HuH-7 (cell line): ENCODE data around the gene TEX26.
A peak's percentile ranks its signal among the peaks of the same experiment; 100 is the strongest.

Experiments used
- DNase-seq: peaks from one replicate; pipeline ENCODE4 v3.0.0; 2011; ENCODE audit warnings: low spot score

TEX26 gene

DNA sequence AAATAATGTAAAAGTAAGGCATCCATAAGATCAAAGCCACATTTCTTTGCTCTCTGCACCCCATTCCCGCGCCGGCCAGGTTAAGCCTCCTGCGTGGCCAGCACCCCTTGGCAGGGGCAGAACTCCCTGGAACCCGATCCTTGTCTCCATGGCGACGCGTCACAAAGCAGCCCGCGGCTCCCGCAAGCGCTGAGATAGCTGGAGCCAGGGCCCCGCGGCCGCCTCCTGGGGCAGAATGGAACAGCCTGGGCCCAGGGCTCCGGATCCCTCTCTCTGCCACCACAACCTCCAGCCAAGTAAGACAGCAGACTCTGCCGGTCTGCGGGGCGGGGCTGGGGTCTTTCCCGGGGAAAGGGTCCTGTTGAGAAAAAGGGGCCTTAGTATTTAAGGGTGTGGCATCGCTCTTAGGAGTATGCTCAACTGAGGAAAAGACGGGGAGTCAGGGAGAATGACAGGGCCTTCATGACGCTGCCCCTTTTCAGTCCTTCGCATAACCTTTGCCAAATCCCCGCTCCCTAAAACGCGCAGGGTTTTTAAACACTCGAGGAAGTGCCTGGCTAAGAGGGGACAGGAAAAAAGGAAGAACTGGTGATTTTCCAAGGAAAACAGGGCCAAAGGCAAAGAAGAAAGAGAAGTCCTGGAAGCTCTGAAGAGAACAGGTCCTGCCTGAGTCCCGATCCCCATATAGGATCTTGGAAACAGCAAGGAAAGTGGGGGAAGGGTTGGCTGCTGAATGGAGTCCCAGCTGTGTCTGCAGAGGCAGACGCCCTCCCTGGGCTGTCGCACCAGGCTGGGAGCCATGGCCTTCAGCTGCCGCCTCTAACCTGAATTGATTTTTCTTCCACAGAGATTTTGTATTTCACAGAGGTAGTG lies at the start of gene TEX26:
TSS of gene TEX26 (plus strand) at position 176 of the 873 bp plus-strand sequence. CDS start at position 236, 60 bp downstream.
- no peak for DNase-seq

DNA sequence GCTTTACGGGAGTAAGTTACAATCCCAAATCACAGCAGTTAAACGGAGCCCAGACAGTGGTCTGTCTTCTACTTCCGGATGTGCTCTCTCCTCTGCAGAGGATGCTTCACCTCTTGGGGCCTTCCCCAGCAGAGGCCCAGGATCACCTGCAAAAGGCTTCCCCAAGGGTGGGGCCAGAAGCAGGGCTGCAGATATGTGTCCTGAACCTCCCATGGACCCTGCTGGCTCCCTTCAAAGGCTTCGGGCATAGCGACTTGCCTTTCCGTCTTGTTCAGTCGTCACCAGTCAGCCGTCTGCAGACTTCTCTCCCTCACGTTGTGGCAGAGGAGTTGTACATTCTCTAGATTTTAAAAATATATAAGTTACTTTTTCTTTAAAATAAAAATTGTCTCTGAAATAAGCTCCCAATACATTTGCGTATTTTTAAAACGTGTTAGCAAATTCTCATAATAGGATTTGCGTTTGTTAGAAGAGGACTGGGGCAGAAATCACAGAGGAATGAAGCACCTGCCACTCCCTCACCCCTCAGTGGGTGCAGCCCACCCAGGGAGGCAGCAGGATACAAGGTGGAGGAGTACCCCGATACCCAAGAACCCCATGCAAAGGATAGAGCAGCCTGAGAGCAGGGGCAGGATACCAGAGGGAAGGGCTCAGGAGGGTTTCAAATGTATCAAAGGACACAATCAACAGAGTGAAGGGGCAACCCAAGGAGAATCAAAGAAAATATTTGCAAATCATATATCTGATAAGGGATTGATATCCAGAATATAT lies 49.3 kb upstream of the TEX26 start:
- no peak for DNase-seq

DNA sequence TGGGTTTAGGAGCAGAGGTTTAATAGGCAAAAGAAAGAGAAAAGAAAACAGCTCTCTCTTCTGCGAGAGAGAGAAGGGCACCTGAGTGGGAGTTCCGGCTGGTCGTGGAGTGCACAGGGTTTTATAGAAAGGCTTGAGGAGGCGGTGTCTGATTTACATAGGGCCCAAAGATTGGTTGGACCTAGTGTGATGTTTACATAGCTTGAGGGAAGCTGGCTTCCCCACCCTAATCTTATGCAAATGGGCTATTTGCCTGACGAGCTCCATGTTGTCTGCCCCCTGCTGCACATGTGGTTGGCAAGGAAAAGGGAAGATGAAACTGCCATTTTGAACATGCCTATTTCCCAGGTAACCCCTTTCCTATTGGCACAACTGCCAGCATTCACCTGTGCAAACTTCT lies 47.9 kb upstream of the TEX26 start:
- no peak for DNase-seq

DNA sequence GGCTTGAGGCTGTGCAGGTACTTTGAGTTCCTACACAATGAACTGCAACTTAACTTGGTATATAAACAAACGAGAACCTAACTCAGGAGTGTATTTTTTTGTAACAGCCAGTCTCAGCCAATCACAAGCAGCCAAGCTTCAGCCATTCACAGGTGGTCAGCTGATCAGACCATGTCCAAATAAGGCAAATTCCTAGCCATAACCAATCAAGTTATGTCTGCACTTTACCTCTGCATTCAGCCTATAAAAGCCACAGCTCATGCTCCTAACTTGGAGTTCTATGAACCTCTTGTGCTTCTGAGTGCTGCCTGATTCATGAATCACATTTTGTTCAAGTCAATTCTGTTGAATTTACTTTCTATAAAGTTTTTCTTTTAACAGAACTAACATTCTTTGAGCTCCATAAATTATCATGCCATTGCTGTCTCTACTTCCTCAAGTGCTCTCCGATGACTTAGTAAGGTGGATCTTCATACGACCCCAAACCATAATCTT lies 43.2 kb upstream of the TEX26 start:
- DNase-seq = no peak

DNA sequence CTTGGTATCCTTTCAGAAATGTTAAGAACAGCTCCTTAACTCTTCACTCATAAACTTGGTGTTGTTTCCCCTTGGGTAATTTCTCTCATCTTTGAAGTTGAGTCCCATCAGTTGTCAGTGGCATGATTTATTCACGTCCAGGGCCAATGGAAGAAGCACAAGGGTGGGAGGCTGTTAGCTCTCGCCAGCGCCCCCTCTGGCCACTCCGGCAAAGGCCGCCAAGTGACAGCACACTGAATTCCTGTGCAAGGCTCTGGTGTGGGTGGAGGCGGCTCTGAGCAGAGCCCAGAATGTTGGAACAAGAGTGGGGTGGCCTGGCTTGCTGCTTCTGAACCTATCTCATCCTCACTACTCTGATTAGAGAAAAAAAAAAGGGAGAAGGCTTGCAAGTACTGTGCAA lies 39.5 kb upstream of the TEX26 start:
- peak; percentile 64 for DNase-seq

DNA sequence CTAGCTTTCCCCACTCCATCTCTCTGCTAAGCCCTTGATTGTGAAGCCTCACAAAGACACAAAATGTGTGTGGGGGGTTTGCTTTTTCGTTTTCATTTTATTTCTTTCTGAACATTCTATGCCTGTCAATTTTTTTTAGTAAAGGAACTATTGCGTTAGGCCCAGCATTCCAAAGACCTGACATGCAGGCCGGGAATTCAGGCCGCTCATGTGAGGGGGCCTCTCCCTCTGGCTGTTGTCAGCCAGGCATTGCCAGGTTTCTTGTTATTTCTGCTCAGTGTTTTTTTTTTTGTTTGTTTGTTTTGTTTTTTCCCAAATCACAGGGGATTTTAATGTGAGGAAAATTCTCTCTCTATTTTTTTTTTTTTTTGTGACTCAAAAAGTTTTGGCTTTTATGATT lies 36.7 kb upstream of the TEX26 start:
- no peak for DNase-seq

DNA sequence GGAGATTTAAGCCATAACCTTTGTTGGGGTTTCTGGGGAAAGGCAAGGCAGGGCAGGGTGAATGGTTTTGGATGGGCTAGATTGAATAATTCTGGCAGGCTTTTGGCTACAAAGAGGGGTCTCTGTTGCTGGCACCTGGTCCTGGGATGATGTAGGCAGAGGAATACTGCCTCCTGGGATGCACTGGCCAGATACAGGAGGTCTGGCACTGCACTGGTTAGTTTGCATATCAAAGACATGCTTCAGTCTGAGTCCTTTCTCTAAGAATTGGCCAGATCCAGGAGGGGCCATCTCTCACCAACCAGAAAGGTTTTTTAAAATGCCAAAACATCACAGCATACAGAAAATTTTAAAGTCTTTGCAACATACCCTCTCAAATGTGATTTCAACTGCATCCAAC lies 34.4 kb upstream of the TEX26 start:
- no peak for DNase-seq

DNA sequence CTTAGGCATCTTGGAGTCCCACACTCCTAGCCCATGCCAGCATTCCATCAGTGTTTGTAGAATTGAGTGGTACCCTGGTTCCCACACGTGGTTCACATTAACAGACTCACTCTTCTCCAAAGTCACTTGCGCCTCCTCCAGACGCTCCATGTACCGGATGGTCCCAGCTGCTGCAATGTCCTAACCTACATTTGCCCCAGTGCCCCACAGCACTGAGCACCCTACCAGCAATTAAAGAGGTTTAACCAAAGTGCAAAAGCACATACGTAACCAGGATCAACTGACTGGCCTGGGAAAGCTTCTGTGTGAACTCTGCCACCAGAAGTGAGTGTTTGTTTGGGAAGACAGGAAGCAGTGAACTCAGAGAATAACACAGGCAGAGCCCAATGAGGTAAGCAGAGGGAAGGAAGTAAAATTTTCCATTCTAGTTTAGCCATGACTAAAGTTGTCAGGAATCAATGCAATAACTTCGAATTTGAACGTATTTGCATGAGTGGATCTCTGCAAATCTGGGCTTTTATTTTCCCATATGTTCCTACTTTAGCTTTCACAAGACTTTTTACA lies 33.7 kb upstream of the TEX26 start:
- peak; percentile 31 for DNase-seq

DNA sequence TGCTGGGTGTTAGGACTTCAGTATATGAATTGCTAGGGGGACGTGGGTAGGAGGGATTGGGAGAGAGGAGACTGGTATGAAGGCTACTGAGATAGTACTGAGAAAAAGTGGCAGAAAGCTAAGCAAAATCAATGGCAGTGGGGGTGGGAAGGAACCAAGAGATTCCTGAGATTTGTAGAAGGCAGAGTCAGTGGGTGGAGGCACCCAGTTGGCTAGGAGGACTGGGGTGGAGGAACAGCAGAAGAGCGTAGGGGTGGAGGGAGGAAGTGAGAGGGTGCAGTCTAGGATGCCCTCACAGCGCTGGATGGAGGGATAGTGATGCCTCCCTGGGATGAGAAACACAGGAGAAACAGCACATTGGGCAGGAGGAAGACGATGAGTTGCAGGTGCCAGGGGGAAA lies 32.0 kb upstream of the TEX26 start:
- no peak for DNase-seq

DNA sequence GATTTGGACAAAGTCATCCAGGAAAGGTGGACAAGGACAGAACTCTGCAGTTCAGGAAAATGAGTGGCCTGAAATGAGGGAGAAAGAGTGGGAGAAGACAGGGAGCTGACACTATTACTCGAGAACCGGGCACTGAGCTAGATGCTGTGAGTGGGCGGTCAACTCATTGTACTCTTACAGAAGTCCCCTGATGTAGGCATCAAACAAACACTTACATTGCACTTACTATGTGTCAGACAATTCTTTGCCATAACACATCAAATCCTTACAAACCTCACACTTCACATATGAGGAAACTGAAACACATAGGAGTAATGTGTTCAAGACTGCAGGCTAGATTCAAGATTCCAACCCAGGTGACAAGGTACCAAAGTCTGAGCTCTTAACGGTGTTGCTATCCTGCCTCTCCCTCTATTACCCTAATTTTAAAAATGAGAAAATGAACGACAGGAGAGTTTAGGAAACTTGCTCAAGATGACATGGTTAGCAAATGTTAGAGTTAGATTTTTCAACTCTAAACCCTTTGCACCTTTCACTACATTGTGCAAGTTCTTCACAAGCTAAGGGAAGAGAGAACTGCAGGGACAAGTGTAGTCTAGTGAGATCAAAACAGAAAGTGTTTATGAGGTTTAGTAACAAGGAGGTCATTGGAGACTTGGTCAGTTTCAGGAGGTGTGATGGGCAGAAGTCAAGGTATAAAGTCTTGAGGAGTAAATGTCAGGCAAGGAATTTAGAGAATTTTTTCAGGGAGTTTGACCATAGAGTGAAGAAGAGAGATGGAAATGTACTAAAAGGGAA lies 31.3 kb upstream of the TEX26 start:
- DNase-seq = no peak

DNA sequence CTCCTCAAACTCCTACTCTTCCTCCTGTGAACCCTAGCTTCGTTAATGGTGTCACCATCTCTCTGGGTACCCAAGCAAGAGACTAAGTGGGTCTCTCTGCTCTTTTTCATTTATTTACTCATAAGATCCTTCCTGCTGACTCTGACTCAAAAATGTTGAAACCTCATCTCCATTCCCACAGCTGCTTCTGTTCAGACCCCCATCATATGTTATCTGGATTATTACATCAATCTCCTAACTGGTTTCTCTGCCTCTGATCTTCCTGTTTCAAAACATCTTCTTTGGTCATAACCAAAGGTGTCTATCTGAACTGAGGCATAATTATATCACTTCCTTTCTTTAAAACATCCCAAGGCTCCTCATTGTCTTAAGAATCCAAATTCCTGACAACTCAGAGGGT lies 28.4 kb upstream of the TEX26 start:
- no peak for DNase-seq

DNA sequence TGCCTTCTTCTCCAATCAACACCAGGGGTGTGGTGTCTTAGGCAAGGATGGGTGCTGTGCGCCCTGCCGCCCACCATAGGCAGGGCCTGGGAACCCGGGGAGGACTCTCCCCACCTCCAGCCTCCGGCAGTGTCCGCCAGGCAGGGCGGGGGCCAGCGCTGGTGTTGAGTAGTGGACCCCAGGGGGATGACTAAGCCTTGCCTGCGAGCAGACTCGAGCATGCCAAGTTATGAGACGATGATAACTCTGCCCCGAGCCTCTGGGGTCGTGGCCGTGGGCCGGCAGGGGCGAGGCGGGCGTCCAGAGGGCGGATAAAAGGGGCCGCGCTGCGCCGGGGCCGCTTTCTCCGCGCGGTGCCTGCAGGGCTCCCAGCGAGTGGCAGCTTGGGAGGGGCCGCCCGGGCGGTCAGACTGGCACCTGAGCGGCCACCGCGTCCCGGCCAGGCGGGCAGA lies 26.5 kb upstream of the TEX26 start, which contains the start of gene MEDAG:
TSS of gene MEDAG (plus strand) at position 340 of the 452 bp plus-strand sequence. CDS start 245 bp downstream, outside the sequence.
- DNase-seq = no peak

DNA sequence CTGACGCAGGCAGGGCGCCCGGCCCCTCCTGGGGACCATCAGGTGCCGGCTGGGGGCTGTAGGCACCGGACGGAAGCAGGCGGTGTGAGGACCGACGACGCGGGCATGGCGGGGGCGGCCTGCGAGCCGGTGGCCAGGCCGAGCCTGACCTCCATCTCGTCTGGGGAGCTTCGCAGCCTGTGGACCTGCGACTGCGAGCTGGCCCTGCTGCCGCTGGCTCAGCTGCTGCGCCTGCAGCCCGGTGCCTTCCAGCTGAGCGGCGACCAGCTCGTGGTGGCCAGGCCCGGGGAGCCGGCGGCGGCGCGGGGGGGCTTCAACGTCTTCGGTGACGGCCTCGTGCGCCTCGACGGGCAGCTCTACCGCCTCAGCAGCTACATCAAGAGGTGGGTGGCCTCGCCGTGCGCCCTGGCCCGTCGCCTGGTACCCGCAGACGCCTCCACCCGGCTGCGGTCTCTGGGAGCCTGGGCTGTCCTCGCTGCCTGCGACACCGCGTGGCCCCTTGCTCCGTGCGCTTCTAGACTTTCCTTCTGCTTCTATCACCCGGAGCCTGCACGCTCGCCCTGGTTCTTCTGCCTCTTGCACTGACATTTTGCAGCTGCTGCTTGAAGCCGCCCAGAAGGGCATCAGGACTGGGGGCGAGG lies 25.9 kb upstream of the TEX26 start:
- DNase-seq = no peak

DNA sequence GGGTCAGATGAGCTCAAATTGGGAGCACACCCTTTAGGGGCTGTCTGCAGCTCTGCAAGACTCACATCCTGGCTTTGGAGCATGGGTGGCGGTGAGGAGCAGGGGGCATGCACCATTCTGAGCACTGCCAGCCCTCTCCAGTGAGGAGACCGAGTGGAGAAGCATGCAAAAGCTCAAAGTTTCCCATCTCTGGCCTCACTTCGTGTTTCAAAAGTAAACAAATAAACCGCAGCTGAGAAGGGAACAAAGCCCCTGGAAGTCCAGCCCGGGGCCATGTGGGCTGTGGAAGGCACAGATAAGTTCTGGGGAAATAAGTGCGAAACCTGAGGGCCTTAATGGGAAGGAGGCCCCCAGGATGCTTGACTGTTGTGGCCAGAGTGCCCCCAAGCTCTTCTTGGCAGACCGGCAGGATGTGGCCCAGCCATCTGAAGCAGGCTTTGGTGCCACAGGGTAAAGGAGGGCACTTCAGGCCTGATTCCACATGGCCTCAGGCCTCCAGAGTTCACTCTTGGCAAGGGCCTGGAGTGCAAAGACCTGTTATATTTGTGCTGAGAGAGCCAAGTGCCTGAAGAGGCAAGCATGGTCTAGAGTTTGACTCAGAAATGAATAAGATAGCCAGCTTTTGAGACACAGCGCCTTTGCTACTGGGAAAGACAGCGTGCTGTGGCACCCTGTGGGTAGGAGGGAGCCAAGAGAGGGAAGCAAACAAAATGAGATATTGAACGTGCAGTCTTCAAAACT lies 25.2 kb upstream of the TEX26 start:
- no peak for DNase-seq

DNA sequence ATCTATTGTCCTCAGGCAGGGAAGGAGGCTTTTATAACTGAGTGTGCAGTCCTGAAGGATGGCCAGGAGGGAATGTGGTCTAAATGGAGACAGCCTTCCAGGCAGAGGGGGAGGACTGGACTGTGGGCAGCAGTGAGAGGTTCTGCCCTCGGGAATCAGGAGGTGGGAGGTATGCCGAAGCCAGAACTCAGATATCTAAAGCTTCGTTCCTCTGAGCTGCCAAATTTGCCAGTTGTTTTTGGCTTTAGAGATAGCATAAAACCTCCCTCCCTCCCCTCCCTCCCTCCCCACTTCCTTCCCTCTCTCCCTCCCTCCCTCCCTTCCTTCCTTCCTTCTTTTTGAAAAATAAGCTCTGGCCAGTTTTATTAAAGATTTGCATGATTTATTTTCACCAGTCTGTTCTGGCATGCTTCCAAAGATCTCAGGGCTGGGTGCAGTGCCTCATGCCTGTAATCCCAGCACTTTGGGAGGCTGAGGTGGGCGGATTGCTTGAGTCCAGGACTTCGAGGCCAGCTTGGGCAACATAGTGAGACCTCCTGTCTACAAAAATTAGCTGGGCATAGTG lies 24.0 kb upstream of the TEX26 start:
- DNase-seq = no peak

DNA sequence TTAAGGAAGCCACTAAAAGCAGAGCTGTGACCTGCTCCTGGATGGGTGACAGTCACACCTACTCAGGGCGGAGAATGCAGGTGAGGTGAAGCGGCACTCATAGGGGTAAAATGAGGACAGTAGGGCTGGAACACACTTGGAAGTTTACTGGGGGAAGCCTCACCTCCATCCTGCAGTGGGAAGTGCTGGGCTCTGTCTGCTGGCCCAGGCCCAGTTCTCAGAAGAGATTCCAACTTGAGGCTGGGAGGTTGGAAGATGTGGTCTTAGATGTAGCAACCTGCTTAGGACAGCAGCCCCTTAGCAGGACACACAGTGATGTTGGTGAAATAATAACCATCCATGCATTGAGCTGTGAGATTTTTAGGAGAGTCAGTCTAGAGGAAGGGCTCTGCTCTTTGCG lies 21.8 kb upstream of the TEX26 start:
- DNase-seq = no peak

DNA sequence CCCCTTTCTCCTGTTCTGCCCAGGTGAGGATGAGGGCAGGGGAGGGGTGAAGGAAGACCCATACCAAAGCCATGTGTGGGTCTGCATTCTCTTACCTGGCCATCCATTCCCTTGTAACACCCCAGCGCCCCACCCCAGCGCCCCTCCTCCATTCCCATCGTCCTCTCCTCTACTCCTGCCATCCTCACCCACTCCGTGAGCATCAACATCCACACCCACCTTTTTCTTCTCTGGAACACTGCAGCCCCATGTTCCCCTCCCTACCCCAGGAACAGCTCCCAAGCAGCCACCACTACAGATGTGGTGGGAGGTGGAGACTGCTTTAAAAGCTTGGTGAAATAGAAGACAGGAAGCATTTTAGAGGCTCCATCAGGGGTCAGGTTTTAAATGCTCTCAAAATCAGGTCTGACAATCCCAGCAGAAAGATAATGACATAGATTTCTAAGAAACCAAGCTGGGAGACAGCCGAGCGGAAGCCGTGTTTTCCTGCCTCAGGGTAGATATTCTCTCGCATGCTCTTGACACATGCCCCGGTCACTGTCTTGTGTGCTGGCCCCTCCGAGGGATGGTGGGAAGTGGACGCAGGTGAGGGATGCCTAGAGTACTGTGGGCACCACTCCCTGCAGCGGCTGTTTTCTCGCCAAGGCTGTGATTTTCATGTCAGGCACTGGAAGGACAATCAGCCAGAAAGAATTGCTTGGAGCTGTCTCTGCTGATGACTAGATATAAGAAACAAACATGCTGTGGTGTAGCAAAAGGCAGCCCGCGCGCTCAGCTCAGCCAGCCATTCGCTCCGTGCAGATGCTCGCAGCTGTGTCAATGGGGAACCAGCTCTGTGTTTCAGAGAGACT lies 16.5 kb upstream of the TEX26 start:
- no peak for DNase-seq

DNA sequence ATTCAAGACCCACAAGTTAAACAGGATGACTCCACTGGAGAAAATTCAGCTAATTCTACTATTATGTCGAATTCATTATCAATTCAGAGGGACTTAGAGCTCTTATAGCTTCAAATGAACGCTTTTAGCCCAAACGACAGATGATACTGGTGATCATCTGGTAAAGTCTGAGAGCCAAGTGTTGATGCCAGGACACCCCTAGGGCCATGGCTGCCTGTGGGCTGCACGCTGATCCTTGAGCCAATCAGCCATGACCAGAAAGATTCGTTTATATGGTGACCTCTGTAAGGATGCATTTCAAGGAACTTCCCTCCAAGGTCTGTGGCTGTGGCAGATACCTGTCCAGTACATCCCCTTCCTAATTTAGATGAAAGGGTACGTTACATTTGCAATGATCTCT lies 15.5 kb upstream of the TEX26 start:
- DNase-seq = no peak
